Measurements from ENCODE around the gene SNX25.
"Not testable (repeated sequence)": the region's sequence is repeated elsewhere in the genome, so short reads cannot be mapped to it uniquely, and the experiment has no call there.

The SNX25 gene

DNA sequence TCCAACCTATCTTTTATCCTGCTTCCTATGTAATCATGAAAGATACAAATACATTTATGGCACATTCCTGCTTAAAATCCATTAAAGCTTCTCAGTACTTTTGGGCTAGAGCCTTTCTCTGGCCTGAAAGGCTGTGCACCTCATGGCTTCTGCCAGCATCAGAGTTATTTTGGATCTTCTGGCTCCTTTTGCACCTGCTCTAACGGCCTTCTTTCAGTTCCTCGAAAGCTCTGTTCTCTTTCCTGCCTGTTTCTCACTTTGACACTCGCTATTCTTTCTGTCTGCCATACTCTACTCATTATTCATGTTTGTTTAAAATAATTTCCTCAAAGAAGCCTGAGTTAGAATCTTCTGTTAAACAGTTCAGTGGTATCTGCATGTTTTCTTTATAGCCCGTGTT is 100.4 kb downstream of the SNX25 start:
- DNase-seq, result no peak

DNA sequence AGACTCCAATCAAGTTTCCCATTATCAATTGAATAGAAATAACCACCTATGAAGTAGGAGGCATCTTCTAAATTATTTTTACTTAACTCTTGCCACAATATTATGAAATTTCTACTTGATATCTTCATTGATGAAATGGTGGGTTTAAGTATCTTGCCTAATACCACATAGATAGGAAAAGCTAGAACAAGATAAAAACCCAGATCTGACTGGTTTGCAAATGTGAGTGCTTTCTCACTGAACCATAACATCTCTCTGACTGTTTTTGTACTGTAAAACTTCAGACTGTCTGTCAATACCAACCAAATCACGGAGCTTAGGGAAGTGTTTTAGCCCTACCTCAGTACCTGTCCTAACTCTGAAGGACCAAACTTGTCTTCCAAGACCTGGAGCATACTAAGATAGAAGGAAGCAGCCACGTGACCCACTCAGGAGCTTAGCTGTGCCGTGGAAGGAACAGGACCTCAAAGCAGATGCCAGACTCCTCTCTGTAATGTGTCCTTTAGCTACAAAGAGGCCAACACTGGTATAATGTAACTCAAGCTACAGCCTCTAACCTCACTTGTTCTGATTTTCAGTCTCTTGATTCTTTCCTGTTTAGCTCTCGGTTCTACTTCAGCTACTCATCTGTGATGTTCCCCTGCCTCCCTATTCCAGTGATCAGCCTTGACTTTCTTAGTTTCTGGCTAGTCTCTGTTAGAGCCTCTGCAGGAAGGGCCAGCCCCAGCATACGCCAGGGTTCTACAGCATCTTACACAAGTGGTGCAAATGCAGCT is 101.9 kb downstream of the SNX25 start:
- no peak for DNase-seq

DNA sequence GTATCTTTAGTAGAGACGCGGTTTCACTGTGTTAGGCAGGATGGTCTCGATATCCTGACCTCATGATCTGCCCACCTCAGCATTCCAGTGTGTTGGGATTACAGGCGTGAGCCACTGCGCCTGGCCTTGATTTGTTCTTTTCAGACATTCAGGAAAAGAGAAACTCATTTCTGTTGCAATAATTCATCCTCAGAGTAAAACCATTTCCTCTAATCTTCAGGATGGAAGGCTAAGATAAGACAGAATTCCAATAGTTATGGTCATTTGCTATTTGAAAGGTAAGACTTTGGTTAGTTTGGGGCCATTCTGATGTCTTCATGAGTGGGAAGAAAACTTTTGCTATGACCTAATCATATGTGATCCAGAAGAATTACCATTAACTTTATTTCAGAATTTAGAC is 103.3 kb downstream of the SNX25 start:
- DNase-seq, result no peak

DNA sequence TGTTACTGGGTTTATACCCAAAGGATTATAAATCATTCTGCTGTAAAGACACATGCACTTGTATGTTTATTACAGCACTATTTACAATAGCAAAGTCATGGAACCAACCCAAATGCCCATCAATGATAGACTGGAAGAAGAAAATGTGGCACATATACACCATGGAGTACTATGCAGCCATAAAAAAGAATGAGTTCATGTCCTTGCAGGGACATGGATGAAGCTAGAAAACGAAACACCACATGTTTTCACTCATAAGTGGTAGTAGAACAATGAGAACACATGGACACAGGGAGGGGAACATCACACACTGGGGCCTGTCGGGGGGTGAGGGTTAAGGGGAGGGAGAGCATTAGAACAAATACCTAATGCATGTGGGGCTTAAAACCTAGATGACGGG is 108.1 kb downstream of the SNX25 start:
- not testable (repeated sequence) for DNase-seq

DNA sequence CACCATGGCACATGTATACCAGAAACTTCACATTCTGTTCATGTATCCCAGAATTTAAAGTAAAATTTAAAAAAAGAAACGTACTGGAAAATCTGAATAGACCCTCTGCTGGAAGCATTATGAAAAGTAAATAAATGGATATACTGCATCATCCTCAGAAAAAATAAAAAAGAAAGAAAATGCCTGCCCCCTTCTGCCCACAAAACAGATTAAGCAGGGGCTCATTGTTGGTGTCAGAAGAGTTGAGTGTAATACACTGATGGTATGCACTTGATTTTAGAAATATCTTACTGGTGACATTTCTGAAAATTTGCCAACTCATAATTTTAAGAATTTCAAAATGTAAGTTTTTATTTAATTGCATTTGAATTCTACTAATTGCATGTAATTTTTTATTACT is 108.5 kb downstream of the SNX25 start:
- DNase-seq, result no peak

DNA sequence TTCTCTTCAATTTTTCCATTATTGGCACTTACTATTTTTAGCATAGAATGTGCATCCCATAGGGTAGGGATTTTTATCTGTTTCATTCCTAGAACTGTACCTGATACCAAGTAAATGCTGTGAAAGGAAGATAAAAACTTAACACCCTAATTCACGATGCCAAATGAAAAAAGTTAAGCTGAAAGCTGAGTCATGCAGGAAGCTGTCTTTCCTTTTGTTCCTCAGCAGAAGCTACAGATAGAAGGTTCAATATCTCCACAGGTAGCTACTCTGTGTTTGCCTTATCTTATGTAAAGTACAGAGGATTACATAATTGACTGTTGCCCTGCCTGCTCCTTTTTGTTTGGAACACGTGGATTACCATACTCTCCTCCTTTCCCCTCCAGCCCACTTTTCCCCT is 109.3 kb downstream of the SNX25 start:
- no peak for DNase-seq

DNA sequence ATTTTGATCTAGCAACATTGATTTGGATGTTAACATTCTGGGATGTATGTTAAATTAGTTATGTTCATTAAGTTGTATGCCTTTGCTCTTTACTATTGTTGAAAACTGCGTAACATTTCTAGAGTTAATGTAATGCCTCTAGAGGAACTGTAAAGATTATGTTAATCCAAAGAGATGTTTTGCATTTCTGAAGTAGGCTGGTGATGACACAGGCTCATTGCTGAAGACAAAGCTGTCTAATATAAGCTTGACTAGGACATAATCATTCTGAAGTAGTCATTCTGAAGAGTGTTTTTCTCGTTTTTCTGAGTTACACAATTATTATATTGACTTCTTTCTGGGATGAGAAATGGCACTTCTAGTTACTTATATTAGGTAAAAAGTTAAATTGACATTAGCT is 113.4 kb downstream of the SNX25 start:
- no peak for DNase-seq

DNA sequence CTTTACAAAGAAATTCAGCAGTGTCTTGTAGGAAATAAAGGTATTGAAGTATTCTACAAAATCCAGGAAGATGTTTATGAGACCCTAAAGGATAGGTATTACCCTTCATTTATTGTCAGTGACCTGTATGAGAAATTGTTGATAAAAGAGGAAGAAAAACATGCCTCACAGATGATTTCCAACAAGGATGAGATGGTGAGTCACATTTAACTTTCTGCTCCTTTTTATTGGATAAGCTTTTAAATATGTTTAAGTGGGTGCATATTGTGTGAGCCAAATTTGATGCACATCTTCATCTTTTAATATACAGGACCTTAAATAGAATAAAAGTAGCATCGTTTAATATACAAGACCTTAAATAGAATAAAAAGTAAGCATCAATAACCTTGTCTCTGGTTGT is 114.2 kb downstream of the SNX25 start:
- DNase-seq, result no peak

DNA sequence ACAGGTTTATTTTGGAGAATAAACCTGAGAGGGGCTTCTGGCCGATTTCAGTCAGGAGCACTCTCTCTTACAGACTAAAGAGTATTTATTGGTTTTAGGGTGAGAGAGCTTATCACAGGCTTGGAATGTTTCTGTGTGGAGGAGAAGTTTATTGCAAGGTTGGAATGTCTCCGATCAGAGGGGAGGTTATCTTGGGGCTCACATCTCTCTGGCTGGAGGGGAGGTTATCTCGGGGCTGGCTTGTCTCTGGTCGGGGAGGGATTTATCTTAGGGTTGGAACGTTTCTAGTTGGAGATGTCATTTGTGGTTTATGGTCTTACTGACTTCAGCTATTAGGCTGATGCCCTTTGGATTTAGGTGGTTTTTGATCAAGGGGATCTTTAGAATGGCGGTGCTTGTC is 115.0 kb downstream of the SNX25 start:
- not testable (repeated sequence) for DNase-seq

DNA sequence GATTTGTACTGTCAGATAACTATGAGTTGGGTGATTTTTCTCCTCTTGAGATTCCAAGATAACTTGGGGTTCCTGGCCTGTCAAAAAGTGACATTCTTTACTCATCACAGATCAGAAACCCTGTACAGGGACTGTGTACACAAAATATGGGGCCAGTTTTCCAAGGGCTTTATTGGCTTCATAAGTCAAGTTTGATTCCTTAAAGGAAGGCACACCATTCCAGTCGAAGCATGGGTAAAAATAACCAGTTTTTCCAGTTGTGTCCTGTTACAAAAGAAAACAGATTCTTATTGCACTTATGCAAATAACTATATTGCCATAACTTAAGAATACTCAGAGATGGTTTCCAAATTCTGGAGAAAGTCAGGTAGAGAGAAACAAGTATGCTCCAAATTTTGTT is 116.3 kb downstream of the SNX25 start:
- not testable (repeated sequence) for DNase-seq

DNA sequence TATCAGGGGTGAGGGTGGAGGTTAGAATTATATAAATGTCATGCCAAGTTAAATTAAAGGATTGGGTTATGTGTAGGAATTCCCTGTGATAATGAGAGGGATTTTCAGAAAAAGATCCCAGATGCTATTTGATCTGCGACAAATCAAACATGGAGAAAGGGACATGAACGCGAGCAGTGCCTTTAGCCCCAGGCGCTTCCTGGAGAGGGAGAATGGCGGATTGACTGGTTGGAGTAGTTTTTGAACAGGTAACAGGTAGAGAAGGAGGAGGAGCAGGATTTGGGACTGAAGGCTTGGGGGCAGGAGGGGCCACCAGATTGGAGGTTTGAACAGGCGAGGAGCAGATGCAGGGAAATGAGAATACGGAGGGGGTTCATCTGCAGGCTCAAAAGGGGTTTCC is 119.2 kb downstream of the SNX25 start:
- no peak for DNase-seq

DNA sequence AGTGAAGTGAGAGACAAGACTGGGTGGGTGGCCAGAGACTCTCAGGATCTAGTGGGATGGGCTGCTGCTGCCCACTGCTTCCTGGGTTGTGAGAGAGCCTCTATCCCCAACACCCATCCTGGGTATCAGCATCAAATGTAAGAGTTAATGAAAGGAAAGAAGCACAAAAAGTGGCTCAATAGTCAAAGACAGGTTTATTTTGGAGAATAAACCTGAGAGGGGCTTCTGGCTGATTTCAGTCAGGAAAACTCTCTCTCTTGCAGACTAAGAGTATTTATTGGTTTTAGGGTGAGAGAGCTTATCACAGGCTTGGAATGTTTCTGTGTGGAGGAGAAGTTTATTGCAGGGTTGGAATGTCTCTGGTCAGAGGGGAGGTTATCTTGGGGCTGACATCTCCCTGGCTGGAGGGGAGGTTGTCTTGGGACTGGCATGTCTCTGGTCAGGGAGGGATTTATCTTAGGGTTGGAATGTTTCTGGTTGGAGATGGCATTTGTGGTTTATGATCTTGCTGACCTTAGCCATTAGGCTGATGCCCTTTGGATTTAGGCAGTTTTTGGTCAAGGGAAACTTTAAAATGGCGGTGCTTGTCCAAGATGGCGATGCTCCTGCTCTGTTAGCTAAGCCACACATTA is 120.6 kb downstream of the SNX25 start:
- DNase-seq, result not testable (repeated sequence)

DNA sequence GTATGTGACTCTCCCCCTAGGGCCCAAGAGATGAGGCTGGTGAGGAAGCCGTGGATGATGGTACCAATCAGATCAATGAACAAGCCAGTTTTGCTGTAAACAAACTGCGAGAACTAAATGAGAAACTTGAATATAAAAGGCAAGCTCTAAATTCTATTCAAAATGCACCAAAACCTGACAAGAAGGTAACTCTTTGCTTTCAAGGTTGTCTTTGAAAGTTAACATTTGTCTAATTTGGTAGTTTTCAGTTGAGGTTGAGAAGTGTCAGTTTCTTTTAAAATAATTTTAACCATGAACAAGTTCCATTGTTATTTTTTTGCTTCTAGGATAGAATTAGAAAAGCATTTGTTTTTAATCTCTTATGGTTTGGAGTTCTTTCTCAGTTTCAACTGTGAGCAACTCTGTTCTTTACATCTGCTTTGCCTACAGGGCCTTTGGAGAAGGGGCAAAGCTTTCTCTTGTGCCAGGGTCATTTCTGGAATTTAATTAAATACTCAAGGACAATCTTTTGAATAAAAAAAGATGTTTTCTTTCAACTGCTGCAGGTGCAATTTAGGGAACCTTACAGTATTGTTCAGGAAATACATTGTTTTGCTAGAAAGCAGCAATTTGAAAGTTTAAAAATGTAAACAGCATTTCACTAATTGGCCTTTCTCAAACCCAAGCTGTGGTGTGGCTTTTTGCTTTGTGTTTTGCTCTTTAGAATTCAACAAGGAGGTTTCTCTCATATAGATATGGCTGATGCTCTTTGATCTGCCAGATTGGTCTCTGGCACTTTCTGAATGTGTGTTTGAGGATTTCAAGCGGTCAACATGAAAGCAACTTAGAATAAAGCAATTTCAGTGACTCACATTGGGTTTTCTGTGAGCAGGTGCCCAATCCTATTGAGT is 123.4 kb downstream of the SNX25 start:
- no peak for DNase-seq

DNA sequence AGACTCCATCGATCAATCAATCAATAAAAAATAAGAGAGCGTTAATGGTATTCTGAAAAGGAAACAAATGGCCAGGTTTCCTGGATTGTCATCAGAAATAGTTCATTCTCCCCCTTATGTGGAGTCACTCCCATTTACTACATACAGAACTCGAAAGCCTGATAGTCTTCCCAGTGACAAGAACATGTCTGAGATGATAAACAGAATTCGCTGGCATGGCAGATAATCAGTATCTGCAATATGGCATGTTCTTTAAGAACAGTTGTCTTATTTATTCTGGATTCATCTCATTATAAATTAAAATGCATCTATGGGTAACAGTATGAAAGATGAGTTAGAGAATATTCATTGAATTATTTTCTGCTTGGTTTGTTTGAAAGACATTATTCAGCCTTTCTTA is 124.9 kb downstream of the SNX25 start:
- DNase-seq, result no peak

DNA sequence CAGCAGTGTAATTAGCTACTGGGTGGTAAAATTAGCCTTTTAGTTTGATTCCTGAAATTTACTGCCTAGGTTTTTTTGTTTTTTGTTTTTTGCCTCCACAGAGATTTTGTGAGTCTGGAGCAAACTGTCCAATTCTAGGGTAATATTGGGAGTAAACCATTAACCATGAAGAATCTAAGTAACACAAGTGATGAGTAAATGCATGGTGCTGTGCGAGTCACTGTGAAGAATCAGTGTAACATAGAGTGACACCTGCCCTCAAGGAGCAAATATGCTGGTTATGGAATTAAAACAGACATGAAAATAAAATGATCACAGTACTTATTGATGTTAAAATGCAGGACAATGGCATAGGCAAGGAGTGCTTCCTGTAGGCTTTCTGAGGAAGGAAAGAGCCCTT is 126.2 kb downstream of the SNX25 start:
- no peak for DNase-seq

DNA sequence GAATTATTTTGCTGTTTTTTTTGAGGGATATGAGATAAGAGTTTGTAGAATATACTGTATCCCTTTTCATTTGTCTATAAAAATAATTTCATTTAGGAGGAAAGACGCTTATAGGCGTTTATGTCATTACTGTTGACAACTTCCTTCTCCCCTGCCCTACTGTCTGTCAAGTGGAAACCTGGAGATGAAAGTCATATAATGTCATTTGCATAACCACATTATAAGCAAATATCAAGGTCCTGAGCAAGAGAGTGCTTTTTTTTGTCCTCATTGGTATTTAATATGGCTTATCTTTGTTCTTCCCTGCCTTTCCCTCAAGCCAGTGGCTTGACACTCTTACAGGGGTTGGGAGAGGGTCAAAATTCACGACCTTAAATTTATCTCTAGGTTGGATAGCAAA is 130.5 kb downstream of the SNX25 start:
- DNase-seq, result no peak

DNA sequence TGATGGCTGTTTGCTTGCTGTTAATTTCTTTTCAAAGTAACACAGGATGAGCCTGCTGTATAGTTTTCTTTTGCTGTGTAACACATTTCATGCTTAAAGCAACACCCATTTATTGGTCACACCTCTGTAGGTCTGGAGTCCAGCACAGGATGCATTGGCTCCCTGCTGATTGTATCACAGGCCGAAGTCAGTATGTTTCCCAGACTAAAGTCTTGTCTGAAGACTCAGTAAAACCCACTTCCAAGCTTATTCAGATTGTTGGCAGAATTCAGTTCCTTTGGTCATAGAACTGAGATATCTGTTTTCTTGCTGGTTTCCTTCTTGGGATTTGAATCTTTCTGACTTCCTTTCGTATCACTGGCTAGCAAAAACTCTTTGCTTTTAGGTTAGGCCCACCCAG is 132.0 kb downstream of the SNX25 start:
- no peak for DNase-seq

DNA sequence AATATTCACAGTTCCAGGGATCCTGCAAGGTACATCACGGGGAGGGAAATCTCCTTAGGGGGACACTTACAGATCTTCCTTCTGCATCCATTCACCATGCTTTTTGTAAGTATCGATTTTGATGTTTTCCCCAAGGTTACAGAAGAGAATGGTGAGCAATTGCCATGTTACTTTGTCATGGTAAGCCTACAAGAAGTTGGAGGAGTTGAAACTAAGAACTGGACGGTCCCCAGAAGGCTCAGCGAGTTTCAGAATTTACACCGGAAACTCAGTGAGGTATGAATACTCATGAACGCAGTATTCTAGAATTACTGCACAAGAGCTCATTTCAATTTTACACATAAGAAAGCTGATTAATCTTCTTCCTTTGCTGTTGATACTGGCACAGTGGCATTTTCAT is 132.4 kb downstream of the SNX25 start:
- DNase-seq, result no peak

DNA sequence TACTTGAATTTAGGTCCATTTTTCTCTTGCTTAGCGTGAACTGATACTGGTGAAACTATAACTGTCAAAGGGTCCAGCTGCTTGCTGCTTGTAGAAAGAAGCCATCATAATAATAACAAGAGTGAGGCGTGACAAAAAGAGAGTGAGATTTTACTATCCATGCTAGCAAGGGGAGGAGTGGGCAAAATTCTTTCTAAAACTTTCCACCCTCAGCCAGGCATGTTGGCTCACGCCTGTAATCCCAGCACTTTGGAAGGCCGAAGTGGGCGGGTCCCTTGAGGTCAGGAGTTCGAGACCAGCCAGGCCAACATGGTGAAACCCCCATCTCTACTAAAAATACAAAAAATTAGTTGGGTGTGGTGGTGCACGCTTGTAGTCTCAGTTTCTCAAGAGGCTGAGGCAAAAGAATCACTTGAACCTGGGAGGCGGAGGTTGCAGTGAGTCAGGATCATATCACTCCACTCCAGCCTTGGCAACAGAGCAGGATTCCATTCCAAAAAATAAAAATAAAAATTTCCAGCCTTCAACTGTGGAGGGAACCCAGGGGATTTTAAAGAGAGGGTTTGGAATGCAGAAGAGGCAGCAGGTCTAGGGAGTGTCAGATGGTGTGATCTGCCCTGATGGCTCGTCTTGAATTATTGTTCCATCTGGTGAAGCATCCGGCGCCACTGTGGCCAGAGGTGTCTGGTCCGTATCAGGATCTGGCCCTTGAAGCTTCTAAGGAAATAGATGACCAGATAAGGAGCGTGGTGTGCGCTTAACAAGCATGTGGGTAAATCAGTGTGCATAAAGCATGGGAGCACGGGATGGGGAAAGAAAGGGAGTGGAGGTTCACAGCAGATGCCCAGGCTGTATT is 134.6 kb downstream of the SNX25 start:
- no peak for DNase-seq

DNA sequence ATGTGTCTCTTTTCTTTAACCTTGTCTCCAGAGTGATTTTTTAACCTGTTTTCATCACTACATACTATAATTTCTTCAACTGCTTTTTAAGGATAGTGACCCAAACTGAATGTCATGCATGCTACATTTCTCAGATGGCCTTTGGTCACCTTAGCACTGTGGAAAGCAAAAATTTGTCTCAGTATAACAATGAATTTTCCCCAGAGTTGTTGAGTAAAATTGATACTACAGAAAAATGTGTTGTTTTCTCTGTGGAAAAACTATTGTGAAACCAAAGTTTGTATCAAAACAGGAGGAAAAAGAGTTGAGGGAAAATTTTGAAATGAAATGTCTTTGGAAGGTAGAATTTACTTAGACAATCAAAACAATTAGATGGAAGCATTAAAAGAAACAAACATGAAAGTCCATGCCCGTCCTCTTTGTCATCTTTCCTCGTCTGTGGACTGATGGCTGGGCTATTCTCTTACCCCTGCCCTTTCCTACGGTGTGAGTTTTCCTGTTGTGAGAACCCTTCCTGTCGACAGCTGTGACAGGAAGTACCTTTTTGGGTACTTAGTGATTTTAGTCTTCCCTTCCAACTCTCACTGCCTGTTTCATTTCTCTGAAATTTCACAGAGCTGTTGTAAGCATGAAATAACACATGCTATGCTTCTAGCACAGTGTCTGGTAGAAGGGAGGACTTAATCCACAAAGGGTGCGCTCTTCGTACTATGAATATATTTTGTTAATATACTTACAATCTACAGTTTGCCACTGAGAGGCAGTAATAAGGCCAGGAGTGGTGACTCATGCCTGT is 135.5 kb downstream of the SNX25 start:
- no peak for DNase-seq

DNA sequence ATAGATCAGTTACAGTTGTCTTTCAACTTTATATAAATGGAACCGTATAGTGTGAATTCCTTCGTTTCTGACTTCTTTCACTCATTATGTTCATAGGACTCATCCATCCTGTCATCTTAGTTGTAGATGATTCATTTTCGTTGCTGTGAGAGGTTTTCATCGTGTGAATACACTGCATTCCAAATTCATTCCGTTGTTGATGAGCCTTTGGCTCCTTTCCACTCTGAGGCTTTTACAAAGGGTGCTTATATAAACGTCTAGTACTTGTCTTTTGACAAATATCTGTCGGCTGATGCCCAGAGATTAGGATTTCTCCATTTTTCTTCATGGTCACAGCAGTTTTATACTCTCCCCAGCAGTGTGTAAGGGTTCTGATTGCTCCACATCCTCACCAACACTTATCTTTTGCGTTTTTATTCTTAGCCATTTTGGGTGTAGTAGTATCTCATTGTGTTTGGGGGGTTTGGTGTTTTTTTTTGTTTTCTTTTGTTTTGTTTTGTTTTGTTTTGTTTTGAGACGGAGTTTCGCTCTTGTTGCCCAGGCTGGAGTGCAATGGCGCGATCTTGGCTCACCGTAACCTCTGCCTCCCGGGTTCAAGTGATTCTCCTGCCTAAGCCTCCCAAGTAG is 137.7 kb downstream of the SNX25 start:
- DNase-seq, result no peak

DNA sequence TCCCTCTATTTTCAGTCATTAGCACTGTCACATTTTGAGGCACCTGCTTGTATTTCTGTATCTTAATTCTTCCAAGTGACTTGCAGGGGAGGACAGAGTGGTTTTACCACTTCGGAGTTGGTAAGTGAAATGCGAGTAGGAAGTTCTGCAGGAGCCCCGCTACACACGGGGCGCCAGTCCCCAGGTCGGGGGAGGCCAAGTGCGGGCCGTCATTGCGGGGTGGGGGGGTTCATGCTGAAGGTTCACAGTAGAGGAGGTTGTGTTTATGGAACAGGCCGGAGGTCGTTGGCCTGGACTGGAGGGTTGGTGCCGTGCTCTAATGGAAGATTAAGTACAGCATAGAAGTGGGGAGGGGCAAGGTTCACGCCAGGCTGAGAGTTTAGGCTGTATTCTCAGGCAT is 142.3 kb downstream of the SNX25 start:
- no peak for DNase-seq
